Esophagus muscularis mucosa (tissue), 4 donors: ENCODE measurements around the gene NPHP4. TPM values are rescaled to one million over a fixed set of nuclear protein-coding genes. Genes with fewer than 3 reads are reported as not detected.

Source experiments
- DNase-seq: peaks from one replicate; pipeline ENCODE4 v3.0.0-alpha.2; 2017; ENCODE audit errors: extremely low spot score
- H3K27ac ChIP-seq, 4 donors: fragments of 200-600 bp; sonication (generic); replicated peaks in 1 of 4; 1 replicate in 3 of 4; 2 replicates in 1 of 4; pipeline ENCODE4 v1.5.1; 2016 to 2019; ENCODE audit warnings: mild to moderate bottlenecking in 1 of 4
- H3K27me3 ChIP-seq, 4 donors: fragments of 200-600 bp; sonication (generic); one replicate each; pipeline versions ENCODE4 v1.5.1 to v1.6.0; 2016 to 2019
- H3K36me3 ChIP-seq, 4 donors: fragments of 200-600 bp; sonication (generic); one replicate each; pipeline ENCODE4 v1.5.1; 2016 to 2019
- H3K4me1 ChIP-seq, 4 donors: fragments of 200-600 bp; sonication (generic); one replicate each; pipeline ENCODE4 v1.5.1; 2016 to 2019
- H3K4me3 ChIP-seq, 4 donors: fragments of 200-600 bp; sonication (generic); 1 replicate in 2 of 4; 2 replicates in 2 of 4; pipeline ENCODE4 v1.5.1; 2016 to 2019; ENCODE audit warnings: mild to moderate bottlenecking in 4 of 4, moderate library complexity in 1 of 4
- H3K9me3 ChIP-seq, 4 donors: fragments of 200-600 bp; sonication (generic); 1 replicate in 3 of 4; 2 replicates in 1 of 4; pipeline ENCODE4 v1.5.1; 2016 to 2019
- EP300 ChIP-seq: sonication (generic); formaldehyde crosslinking; IDR thresholded peaks from one replicate; pipeline ENCODE4 v1.6.1; 2017; ENCODE audit warnings: antibody characterized with exemption
- POLR2A ChIP-seq: fragments of 450-650 bp; IDR thresholded peaks from one replicate; pipeline ENCODE4 v1.6.1; 2017; ENCODE audit warnings: antibody characterized with exemption, moderate library complexity, mild to moderate bottlenecking, low read depth
- POLR2AphosphoS5 ChIP-seq, 2 donors: sonication (generic); formaldehyde crosslinking; IDR thresholded peaks; one replicate each; pipeline ENCODE4 v1.6.1; 2017; ENCODE audit warnings: antibody characterized with exemption in 2 of 2
- WGBS: methylation state at CpG from one replicate; pipeline ENCODE4 v1.1.5; 2018; 5-methylcytosine and 5-hydroxymethylcytosine counted together
- intact Hi-C: fragments of 100-400 bp; cut with DNase I; formaldehyde crosslinking; loops from one replicate; pipeline ENCODE4 v1.15.1; 2023
- total RNA-seq, 4 donors: library from RNA; depleted of rRNA; stranded (reverse); fragments of >200 nt; gene quantifications; one replicate each; pipeline versions ENCODE4 v1.1.0 to v1.2.1, GENCODE V29; 2016
- TF ChIP-seq, protein P1 (sequence below), 3 experiments: fragments of 200-600 bp in 2 of 3; fragments of 450-650 bp in 1 of 3; sonication (generic) in 2 of 3; IDR thresholded peaks; one replicate each; pipeline ENCODE4 v1.5.1; 2017 to 2019; ENCODE audit warnings: antibody characterized with exemption in 3 of 3, mild to moderate bottlenecking in 2 of 3, moderate library complexity in 1 of 3

Gene NPHP4
- total RNA-seq, 4 donors from 2014 or later: 6.5 to 9.1 (median 8.0) TPM

DNA sequence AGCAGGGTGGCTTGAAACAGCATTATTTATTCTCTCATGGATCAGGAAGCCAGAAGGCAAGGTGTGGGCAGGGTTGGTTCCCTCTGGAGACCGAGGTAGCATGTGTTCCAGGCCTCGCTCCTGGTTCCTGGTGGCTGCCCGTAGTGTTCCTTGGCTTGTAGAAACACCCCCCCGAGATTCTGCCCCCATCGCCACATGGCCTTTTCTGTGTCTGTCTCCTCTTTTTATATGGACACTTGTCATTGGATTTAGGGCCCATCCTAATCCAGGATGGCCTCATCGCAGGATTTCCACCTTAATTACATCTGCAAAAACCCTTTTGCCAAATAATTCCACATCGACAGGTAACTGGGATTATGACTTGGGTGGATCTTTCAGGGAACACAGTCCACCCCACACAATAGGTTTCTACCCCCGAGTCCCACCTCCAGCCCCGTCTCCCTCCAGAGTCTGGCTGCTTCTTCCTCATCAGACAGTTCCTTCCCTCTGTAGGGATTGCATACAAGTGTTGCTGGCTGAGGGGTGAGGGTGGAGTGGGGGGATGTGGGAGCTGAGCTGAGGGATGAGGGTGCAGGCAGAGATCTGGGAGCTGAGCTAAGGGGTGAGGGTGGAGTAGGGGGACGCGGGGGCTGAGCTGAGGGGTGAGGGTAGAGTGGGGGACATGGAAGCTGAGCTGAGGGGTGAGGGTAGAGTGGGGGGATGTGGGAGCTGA lies 12.3 kb upstream of the NPHP4 start:
- 96% methylated on average over 11 of the region's 11 CpGs for WGBS
- Histone ChIP-seq H3K4me3 (no peak overlapping the region), H3K27me3 (no peaks in the 10 kb centered on the region), H3K27ac (no peak overlapping the region), H3K4me1 (peaks cover 0 to 5% (median 0%) of the 10 kb centered on the region in 4 donors), H3K36me3 (no peaks in the 10 kb centered on the region), H3K9me3 (no peaks in the 10 kb centered on the region)
- intact Hi-C loops: no loop called here
- TF ChIP-seq, protein P1, sequence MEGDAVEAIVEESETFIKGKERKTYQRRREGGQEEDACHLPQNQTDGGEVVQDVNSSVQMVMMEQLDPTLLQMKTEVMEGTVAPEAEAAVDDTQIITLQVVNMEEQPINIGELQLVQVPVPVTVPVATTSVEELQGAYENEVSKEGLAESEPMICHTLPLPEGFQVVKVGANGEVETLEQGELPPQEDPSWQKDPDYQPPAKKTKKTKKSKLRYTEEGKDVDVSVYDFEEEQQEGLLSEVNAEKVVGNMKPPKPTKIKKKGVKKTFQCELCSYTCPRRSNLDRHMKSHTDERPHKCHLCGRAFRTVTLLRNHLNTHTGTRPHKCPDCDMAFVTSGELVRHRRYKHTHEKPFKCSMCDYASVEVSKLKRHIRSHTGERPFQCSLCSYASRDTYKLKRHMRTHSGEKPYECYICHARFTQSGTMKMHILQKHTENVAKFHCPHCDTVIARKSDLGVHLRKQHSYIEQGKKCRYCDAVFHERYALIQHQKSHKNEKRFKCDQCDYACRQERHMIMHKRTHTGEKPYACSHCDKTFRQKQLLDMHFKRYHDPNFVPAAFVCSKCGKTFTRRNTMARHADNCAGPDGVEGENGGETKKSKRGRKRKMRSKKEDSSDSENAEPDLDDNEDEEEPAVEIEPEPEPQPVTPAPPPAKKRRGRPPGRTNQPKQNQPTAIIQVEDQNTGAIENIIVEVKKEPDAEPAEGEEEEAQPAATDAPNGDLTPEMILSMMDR (IDR thresholded peaks at IDR 0.05): no peak
- no peak for TF ChIP-seq EP300
- TF ChIP-seq POLR2A: no peak
- no peak for TF ChIP-seq POLR2AphosphoS5 (IDR thresholded peaks at IDR 0.05)
- no peak for DNase-seq

DNA sequence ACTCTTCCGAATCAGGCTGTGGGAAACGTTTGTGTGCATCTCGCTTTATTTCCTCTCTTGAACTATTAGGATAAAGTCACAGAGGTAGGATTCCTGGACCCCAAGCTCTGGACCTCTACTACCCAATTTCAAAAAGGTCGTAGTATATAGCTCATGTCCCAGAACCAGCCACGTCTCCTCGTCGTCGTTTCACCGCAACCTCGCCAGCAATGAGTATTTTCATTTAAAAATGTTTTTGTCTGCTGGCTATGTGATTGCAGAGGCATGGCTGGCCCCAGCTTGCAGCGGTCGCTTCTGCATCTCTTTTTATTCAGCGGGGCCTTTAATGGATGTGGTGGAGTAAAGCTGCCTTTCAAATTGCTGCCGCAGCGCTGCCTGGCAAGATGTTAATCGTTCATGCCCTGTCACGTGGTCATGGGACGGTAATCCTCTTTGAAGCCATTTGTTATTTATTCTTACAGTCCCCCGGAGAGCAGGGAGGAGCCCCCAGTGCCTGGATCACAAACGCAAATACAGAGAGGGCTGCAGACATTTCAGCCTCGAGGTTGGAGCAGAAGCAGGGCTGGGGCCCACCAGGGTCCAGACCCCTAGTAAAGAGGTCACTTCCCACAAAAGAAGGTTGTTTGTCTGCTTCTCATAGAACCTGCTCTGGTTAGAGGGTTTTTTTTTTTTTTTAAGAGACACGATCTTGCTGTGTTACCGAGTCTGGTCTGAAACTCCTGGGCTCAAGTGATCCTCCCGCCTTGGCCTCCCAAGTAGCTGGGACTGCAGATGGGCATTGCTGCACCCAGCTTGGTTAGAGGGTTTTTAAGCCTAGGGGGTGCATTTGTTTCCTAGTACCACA lies 11.6 kb upstream of the NPHP4 start:
- H3K9me3 ChIP-seq: no peaks in the 10 kb centered on the region
- H3K4me3 ChIP-seq: no peak overlapping the region
- peaks cover 0 to 5% (median 0%) of the 10 kb centered on the region in 4 donors for H3K4me1 ChIP-seq
- 75% methylated on average over 24 of the region's 24 CpGs for WGBS
- H3K27ac ChIP-seq: no peak overlapping the region
- DNase-seq: no peak
- no peaks in the 10 kb centered on the region for H3K36me3 ChIP-seq
- TF ChIP-seq POLR2AphosphoS5 (IDR thresholded peaks at IDR 0.05) (no peak), EP300 (no peak), POLR2A (no peak)
- TF ChIP-seq, protein P1 (IDR thresholded peaks at IDR 0.05): no peak
- intact Hi-C loops: no loop called here
- H3K27me3 ChIP-seq: no peaks in the 10 kb centered on the region

DNA sequence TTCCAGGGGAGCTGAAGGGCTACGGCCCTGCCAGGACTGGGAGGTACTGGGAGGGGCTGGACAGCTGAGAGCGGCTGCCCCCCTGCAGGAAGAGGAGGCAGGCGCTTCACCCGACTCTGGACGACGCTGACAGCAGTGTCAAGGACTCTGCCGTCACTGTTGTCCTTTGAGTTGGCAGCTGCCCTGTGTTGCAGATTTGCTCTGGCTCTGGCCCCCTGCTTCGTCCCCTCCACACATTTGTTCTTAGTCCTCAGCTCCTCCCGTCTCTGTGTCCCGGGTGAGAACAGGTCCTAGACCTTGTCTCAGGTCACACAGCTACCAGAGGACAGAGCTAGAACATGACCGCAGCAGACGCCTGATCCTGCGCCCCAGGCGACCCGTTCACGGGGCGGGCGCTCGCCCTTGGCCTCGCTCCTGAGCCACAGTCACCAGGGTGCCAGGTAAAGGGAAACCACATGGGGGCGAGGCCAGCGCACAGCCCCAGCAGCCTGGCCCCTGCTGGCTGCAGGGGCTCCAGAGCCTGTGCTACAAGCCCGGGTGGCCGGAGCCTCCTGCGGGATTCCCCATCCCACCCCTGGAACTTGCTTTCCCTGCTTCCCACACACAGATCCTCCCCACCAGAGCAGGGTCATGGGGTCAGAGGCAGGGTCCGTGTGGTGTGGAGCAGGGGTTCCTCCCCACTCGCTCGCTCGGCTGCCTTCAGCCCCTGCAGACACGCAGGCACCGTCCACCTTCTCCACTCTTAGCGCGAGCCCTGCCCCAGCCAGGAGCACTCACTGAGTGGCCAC lies 10.7 kb upstream of the NPHP4 start:
- no peak overlapping the region for H3K27ac ChIP-seq
- intact Hi-C loops: no loop called here
- H3K4me1 ChIP-seq: peaks cover 0 to 5% (median 0%) of the 10 kb centered on the region in 4 donors
- H3K9me3 ChIP-seq: no peaks in the 10 kb centered on the region
- TF ChIP-seq POLR2AphosphoS5 (IDR thresholded peaks at IDR 0.05) (no peak), EP300 (no peak), POLR2A (no peak)
- TF ChIP-seq, protein P1 (IDR thresholded peaks at IDR 0.05): no peak
- WGBS: 79% methylated on average over 31 of the region's 33 CpGs
- no peaks in the 10 kb centered on the region for H3K36me3 ChIP-seq
- no peak for DNase-seq
- H3K27me3 ChIP-seq: no peaks in the 10 kb centered on the region
- no peak overlapping the region for H3K4me3 ChIP-seq

DNA sequence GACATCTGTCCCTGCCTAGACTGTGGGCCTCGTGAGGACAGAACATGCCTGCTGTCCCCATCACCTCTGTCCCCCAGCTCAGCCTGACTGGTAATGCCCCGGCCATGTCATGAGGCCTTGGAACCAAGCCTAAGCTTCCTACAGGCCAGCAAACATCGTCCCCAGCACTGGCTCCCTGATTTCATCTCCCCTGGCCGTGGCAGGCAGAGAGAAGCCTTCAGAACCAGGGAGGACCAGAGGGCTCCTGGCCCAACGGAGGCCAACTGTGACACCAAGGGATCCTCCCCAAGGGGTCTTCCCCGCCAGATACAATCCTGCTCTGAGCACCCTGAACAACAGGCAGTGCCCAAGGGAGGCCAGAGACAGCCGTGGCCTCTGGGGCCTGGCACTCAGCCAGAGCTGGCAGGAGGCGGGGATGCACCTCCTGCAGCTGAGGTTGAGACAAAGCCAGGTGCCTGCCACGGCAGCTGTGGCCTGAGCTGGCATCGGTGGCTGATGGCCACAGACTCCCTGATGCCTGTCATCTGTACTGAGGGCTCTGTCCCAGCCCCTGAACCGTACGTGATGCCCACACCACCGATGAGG lies 9.9 kb upstream of the NPHP4 start:
- no peak for DNase-seq
- Histone ChIP-seq H3K27ac (no peak overlapping the region), H3K4me1 (peaks cover 0 to 5% (median 0%) of the 10 kb centered on the region in 4 donors), H3K36me3 (no peaks in the 10 kb centered on the region), H3K9me3 (no peaks in the 10 kb centered on the region), H3K27me3 (no peaks in the 10 kb centered on the region), H3K4me3 (no peak overlapping the region)
- 68% methylated on average over 13 of the region's 13 CpGs for WGBS
- intact Hi-C loops: no loop called here
- TF ChIP-seq POLR2AphosphoS5 (IDR thresholded peaks at IDR 0.05) (no peak), POLR2A (no peak), EP300 (no peak)
- TF ChIP-seq, protein P1 (IDR thresholded peaks at IDR 0.05): no peak
